Stimulated activated CD4-positive, alpha-beta T cell treated with anti-CD3 and anti-CD28 coated beads, Interleukin-1b, Interleukin-23, amount 100 ng/mL, for 48 hours (primary cell): ENCODE data around the gene DDX10.

Experiments used
- DNase-seq: peaks from one replicate; pipeline ENCODE4 v3.0.0-alpha.2; 2020

Gene DDX10

GRCh38 chr11:108662700-108663099 is 2.2 kb upstream of the DDX10 start:
- DNase-seq = no peak

GRCh38 chr11:108663154-108663877 is 1.6 kb upstream of the DDX10 start:
- no peak for DNase-seq

- no peak for DNase-seq
These were observed 1.5 kb downstream of the DDX10 start for GRCh38 chr11:108666373-108666772.

DNA sequence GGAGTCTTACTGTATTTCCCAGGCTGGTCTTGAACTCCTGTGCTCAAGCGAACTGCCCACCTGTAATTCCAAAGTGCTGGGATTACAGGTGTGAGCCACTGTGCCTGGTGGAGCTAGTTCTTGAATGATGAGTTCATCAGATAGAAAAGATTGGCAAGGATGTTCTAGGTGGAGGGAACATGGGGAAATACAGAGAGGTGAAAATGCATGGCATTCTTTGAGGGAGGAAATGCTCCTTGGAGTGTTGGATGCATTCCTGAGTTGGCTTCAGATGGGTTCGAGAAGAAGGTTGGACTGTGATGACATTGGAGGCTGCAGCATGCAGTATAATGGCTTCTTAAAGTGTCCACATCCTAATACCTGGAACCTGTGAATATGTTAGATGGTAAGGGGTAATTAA is 4.4 kb downstream of the DDX10 start:
- DNase-seq = no peak

DNA sequence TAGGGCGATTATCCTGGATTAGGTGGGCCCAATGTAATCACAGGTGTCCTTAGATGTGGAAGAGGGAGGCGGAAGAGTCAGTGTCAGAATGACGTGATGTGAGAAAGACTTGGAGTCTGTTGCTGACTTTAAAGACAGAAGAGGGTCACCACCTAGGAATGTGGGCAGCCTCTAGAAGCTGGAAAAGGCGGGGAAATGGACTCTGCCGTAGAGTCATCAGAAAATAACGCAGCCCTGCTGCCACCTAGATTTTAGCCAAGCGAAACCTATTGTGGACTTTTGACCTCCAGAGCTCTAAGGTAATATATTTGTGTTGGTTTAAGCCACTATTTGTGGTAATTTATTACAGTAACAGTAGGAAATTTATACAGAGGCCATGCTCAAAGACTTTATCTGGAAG is 4.8 kb downstream of the DDX10 start:
- no peak for DNase-seq

GRCh38 chr11:108670451-108670850 is 5.6 kb downstream of the DDX10 start:
- DNase-seq = no peak

DNA sequence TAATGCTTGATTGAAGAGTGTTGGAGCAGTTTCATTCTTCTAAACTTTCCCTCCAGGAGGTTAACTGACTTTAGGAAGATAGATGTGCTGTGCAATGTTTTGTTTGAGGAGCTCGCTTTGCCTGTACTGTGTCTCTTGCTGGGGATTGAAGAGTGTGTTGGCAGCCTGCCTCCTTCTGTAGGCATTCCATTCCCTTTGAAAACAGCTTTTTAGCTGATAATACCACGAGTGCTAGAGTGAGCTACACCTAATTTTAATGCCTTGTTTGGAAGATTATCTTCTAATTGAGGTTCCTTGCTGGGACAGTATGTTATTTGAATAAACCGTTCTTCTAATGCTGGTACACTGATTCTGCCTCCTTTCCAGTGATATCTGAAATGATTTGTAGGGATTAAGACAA is 7.2 kb downstream of the DDX10 start:
- no peak for DNase-seq

GRCh38 chr11:108672786-108673185 is 7.9 kb downstream of the DDX10 start:
- no peak for DNase-seq

DNA sequence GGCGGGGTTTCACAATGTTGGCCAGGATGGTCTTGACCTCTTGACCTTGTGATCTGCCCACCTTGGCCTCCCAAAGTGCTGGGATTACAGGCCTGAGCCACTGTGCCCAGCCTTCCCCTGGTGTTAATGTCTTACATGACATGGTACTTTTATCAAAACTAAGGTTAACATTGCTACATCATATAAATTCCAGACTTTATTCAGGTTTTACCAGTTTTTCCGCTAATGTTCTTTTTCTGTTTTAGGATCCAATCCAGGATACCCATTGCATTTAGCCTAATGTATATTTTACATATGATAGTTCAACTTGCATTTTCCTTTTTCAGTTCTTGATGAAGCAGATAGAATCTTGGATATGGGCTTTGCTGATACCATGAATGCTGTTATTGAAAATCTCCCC is 14.2 kb downstream of the DDX10 start:
- no peak for DNase-seq

DNA sequence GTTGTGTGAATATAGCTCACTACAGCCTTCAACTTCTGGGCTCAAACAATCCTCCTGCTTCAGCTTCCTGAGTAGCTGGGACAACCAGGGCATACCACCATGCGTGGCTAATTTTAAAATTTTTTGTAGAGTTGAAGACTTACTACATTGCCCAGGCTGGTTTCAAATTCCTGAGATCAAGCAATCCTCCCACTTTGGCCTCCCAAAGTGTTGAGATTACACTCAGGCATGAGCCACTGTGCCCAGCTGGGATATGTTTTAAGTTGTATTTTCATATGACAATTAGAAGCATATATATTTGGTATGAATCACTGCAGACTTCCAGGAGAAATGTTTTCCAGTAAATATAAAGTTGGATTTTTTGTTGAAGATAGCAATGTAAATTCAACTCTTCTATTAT is 15.4 kb downstream of the DDX10 start:
- no peak for DNase-seq

- no peak for DNase-seq
These were observed 20.7 kb downstream of the DDX10 start for GRCh38 chr11:108685419-108686130.

DNA sequence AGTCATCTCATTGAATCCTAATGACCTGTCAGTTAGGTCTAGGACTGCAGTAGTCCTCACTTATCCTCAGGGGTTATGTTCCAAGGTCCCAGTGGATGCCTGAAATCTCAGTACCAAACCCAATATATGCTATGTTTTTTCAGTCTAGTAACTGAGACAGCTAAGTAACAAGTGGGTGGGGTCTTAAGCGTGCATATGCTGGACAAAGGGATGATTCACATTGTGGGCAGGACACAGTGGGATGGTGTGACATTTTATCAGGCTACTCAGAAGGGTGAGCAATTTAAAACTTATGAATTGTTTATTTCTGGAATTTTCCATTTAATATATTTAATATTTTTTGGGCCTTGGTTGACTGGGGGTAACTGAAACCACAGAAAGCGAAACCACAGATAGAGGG is 29.0 kb downstream of the DDX10 start:
- DNase-seq = no peak

DNA sequence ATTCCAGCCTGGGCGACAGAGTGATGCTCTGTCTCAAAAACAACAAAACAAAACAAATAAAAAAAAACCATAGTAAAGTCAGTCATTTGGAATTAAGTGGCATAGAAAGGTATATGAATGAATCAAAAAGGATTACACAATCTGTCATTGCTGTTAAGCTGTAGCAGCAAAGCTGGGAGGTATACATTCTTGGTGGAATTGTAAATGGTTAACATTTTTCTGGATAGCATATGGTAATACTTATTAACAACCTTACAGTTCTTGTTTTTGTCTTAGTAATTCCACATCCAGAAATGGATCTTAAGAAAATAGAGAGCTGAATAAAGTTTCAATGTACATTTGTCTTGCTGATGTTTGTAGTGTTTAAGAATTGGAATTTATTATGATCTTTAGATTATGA is 30.0 kb downstream of the DDX10 start:
- DNase-seq = no peak

DNA sequence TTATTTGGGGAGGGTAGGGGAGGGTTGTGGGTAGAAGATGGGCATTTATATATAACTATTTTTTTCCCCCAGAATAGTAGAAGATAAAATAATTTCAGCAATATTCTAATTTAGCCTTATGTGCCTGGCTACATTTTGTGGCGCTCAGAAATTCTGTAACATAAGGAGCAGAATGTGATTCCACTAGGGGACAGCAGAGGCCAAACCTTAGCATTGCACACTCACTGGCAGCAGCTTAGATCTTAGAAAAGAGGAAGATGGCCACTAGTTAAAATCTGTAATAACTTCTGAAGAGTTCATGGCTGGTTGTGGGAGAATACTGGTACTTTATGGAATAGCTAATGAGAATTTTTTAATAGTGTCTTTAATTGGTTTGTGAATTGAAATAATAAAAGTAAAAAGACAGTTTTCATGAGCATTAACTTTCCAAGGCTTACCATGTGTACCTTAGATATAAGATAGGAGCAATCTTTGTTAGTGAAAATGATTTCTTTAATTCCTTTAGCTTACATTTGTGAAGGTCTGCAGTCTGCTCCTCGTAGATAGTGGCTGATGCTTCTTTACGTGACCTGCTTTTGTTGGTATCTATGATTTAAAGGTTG is 33.1 kb downstream of the DDX10 start:
- DNase-seq = peak; percentile 17

DNA sequence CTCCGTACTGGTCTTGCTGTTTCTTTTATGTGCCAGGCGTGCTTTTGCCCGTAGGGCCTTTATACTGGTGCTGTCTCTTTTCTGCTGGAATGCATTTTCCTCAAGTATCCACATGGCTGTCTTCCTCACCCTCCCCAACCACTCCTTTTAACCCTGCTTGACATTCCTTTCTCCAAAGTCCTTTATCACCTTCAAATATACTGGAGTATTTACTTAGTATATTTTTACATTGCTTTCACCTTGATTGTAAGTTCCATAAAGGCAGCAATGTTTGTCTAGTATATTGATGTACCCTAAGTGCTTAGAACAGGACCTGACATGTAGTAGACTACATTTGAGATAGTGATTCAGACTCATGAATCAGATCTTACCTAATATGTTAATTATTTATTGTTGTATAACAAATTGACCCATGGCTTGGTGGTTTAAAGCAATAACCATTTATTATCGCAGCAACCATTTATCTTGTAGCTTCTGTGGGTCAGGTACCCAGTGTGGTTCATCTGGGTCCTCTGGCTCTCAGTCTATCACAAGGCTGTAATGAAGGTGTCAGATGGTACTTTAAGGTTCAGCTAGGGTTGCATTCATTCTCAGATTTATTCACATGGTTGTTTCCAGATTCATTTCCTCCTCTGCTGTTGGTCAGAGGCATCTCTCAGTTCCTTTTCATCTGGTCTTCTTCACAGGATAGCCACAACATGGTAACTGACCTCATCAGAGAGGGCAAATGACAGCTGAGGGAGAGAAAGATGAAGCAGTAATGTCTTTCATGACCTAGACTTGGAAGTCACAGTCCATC is 34.2 kb downstream of the DDX10 start:
- DNase-seq = no peak

DNA sequence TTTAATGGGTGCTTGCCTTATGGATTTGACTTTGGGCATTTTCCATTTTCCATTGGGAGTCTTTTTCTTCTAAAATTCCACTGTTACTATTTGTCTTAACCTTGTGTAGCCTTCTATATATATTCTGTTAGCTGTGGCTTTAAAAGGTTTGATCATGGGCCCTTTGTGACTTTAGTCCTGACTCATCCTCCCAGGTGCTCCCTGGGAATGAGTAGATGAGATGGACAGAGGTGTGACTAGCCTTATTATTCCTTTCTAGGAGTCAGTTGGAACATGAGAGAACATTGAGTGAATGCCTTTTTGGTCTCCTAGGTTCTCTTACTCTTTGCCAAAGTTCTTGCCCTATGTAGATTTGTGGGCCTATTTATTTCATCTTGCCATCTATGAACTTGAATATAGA is 39.0 kb downstream of the DDX10 start:
- no peak for DNase-seq

GRCh38 chr11:108705061-108705460 is 40.2 kb downstream of the DDX10 start:
- no peak for DNase-seq

DNA sequence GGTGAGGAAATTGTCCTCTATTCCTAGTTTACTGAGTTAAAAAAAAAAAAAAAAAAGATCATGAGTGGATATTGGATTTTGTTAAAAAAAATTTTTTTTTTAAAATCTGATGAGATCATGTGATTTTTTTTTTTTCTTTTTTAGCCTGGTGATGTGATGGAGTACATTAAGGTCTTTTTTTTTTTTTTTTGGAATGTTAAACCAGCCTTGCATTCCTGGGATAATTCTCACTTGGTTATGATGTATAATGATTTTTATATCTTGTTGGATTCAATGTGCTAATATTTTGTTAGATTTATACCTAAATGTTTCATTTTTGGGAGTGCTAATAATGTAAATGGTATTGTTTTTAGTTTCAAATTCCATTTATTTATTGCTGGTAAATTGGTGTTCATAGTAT is 43.3 kb downstream of the DDX10 start:
- DNase-seq = no peak

DNA sequence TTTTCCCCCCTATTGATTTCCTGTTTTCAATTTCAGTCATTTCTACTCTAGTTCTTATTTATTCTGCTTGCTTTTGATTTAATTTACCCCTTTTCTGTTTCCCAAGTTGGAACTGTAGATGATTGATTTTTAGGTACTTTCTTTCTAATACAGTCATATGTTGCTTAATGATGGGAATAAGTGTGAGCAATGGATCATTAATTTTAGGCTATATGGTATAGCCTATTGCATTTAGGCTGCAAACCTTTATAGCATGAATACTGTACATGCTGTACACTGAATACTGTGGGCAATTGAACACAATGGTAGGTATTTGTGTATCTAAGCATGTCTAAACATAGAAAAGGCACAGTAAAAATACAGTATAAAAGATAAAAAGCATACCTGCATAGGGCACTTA is 44.9 kb downstream of the DDX10 start:
- no peak for DNase-seq

DNA sequence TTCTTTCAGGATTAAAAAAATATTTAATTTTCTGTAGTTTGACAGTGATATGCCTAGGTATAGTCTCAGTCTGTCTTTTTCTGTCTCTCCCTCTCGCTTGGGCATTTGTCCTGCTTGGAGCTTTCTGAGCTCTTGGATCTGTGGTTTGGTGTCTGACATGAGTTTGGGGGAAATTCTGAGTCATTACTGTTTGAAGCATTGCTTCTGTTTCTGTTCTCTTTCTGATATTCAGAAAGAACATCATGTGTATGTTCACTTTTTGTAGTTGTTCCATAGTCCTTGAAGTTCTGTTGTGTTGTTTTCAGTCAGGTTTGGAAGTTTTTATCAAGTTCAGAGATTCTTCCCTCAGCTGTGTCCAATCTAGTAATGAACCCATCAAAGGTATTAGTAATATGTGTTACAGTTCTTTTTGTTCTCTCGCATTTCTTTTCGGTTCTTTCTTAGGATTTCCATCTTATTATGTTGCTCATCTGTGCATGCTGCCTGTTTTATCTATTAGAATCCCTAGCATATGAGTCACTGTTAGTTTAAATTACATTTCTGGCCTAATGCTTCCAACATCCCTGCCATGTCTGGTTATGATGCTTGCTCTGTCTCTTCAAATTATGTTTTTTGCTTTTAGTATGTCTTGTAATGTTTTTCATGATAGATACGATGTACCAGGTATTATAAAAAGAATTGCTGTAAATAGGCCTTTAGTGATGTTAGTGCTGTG is 48.4 kb downstream of the DDX10 start:
- no peak for DNase-seq

DNA sequence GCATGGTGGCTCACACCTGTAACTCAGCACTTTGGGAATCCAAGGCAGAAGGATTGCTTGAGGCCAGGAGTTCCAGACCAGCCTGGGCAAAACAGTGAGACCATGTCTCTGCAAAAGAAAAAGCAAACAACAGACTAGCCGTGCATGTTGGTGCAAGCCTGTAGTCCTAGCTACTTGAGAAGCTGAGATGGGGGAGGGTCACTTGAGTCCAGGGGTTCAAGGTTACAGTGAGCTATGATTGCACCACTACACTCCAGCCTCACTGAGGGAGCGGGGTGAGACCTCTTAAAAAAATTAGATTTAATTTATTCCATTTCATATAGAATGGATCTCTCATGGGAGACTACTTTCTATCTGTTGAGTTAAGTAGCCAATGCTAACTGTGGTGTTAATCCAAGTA is 50.4 kb downstream of the DDX10 start:
- no peak for DNase-seq

DNA sequence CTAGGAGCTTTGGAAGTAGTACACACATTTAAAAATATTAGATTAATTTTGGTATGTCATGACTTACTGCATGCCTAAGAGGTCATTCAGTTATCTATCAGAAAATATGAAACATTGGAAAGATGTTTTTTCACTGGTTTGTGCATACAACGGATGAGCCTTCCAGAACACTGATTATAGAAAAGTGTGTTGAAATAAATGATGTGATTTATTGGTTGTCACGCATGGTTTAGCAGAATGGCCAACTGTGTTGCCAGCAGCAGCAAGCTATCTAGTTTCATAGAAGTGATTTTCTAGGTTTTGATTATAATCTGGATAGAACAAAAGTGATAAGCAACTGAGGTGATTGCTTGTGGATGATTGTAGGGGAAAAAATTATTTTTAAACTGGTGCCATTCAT is 53.6 kb downstream of the DDX10 start:
- no peak for DNase-seq
